CD4-positive, alpha-beta T cell treated with Interferon gamma for 1 hour (primary cell): ENCODE results near the gene DPPA4.
"Not testable (repeated sequence)": the region's sequence is repeated elsewhere in the genome, so short reads cannot be mapped to it uniquely, and the experiment has no call there.

Experiments used
- DNase-seq: peaks from one replicate; pipeline ENCODE4 v3.0.0-alpha.2; 2020

The DPPA4 gene

DNA sequence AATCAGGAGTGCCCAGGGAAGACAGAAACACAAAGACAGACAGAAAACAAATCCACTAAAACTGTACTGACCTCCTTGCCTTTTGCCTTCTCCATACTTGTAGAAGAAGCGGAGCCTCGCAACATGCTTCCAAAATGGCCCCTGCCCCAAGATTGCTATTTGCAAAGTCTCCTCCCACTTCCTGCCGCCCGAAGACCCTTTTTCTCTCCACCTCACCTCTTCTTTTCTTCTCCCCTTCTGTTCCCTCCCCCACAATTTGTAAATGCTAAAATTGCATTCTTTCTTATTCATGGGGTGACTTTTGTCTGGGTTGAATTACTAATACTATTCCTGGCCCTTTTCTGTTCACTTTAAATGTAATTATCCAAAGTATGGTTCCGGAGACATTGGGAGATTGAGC, at the start of gene DPPA4:
Gene DPPA4 (minus strand): TSS at position 154 of the 400 bp plus-strand sequence. CDS start 29 bp downstream, at position 125.
- DNase-seq = no peak

GRCh38 chr3:109385442-109386318, 48.3 kb upstream of the DPPA4 start:
- no peak for DNase-seq

DNA sequence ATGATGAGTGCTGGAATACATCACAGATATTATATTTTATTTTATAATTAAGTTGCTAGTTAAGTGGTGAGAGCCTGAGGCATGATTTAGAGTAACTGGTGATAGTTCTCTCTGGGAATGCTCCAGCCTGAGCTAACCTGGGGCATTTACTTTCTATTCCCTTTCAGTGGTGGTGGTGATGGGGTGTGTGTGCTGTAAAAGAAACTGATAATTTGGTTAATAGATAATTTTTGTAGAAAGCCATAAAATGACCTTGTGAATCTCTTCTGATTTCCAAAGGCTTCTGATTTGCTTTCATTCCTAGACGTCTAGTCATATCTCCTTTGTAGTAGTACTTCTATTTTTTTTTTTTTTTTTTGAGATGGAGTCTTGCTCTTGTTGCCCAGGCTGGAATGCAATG, 46.8 kb upstream of the DPPA4 start:
- DNase-seq = no peak

DNA sequence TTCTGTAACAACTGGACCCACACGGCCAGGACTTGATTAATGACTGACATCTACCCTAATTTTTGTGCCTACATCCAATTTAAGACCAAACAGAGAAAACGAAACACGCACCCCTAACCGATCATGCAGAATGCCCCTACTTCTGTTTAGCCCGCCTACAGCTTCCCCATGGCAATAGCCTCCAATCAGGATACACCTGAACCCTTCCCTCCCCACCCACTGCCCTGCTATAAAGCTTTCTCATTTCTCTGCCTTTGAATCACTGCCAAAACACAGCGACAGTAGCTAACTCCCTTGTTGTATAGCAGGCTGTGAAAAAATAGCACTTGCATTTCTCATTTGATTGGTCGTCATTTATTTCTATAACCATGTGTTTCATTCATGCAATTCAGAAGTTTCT, 45.2 kb upstream of the DPPA4 start:
- no peak for DNase-seq

DNA sequence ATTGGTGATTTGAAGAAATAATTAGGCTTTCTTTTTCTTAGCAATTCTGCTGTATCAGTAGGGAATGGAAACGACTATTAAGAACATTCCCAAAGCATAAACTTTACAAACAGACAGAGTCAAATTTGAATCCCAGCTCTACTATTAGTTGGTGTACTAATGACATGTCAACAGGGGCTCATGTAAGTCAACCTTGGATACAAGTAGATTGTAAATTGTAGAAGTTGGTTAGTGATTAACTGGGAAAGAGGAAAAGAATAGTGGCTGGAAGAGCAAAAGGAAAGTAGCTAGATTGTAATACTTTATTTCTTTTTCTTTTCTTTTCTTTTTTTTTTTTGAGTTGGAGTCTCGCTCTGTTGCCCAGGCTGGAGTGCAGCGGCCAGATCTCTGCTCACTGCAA, 38.6 kb upstream of the DPPA4 start:
- no peak for DNase-seq

GRCh38 chr3:109374434-109374833, 37.1 kb upstream of the DPPA4 start:
- not testable (repeated sequence) for DNase-seq

DNA sequence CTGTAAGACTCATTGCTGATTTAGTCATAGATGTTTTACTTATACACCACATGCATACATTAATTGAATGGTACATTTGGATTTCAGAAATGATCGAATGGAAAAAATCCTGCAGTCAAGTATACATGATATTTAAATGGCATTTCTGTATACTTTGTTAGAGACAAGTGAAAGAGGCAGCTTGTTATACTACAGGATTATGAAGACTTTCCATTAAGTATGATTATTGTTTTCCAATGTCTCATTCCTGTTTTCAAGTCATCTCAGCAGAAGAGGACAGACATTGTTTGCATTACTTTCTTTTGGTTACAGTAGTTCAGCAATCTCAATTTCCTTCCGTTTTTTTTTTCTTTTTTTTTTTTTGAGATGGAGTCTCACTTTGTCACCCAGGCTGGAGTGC, 36.6 kb upstream of the DPPA4 start:
- DNase-seq = no peak

DNA sequence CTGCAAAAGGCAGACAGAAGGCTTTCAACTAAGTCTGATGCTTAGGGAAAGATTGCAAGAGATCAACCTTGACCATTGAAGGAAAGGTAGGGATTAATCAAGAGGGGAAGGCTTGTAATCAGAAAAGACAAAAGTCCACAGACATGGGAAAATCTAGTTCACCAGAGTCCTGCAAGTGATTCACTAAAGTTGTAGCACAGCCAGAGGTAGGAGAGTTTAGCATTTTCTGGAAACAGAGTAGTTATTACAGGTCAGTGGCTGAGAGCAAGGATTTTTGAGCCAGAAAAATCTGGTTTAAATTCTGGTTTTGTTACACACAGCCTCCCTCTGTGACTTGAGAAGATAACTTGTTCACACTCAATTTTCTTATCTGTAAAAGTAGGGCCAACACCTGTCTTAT, 35.3 kb upstream of the DPPA4 start:
- DNase-seq = no peak

- DNase-seq = no peak
Observed at GRCh38 chr3:109369510-109369909, 32.2 kb upstream of the DPPA4 start.

DNA sequence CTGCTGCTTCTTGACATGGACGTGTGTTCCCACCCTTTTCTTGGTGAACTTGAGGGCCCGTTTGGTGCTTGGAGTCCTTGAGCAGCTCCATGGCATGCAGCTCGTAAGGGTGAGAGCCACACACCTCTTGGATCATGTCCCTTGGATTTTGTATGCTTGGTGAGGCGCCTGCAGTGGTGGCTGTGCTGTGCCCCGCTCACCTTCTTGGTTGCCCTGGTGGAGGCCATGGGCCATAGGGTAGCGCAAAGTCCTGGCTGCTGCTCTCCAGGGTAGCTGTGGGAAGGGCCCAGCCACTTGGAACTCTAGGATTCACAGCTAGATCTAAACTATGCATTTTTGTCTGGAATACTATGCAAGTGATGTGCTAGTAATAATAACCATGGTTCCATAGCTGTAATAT, 26.7 kb upstream of the DPPA4 start:
- no peak for DNase-seq

DNA sequence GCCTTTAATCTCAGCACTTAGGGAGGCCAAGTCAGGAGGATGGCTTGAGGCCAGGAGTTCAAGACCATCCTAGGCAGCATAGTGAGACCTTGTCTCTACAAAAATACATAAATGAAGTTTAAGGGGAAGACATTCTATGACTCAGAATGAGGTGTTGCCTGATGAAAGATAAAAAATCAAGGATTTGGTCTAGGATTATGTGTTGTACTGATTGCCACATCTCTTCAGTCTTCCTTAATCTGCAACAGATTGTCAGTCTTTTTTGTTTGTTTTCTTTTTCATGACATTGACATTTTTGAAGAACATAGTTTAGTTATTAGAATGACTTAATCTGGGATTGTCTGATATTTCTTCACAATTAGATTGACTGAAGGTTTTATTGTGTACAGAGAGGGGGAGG, 26.3 kb upstream of the DPPA4 start:
- no peak for DNase-seq

- no peak for DNase-seq
Observed at GRCh38 chr3:109362823-109363222, 25.5 kb upstream of the DPPA4 start.

DNA sequence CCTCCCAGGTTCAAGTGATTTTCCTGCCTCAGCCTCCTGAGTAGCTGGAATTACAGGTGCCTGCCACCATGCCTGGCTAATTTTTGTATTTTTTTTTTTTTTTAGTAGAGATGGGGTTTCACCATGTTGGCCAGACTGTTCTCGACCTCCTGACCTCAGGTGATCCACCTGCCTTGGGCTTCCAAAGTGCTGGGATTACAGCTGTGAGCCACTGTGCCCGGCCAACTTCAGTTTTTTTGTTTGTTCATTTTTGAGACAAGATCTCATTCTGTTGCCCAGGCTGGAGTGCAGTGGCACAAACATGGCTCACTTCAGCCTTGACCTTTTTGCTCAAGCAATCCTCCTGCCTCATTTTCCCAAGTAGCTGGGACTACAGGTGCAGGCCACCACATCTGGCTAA, 21.5 kb upstream of the DPPA4 start:
- DNase-seq = not testable (repeated sequence)

DNA sequence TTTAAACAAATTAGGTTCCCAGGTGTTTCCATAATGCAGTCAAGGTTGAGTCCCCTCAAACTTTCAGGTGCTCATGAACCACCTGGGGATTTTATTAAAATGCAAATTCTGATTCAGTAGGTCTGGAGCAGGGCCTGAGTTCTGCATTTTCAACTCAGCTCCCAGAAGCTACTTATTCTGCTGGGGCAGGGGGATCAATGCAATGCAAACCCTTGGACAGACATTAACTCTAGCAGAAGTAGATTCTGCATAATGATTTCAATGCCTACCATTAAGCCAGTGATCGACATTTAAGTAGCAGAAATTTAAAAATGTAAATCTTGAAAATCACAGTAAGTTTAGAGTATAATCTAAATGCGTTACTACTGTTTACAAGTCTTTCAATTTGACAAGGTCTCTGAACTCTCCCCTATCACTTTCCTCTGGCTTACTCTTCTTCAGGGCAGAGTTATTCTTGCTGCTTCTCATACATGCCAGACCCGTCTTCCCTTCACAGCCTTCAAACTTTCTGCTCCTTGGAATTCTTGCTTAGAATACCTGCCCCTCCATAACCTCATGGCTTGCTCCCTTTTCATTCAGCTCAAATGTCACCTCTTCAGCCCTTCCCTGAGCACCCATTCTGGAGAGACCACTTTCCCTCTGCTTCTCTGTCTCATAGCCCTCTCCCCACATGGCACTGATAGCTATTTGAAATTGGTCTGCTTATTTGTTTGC, 19.3 kb upstream of the DPPA4 start:
- no peak for DNase-seq

DNA sequence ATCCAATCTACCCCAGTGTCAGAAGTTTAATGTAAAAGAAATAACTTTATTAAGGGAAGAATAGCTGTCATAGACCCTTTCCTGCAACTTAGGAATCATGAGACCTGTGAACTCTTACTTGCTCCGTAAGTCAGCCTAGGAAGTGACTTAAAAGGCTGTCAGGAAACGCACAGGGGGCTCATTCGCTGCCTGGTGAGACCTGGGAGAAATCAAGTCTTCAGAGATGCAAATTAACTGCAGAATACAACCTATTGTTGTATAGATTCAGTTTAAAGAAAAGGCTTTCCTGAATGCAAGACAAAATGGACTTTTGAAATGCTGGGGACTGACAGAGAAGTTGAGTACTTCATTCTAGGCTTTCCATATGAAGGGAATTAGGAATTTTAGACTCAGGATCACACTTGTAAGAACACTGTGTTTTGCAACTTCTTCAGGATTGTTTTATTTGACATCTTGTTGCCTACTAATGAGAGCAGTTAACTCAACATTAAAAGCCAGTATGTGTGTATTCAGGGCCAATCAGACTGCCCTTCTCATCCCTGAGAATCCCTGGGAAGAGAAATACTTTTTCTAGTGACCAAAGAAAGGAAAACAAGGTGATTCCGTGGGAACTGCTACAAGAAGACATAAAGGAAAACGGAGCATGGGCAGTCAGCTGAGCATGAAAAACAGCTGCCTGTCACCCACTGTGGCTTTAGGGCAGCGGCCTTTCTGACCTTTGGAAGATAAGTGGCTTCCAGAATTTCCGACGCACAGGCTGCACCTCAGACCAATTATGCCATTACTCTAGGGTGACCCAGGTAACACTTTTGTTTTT, 18.5 kb upstream of the DPPA4 start:
- no peak for DNase-seq

- DNase-seq = no peak
Observed at GRCh38 chr3:109353057-109353456, 15.7 kb upstream of the DPPA4 start.

GRCh38 chr3:109351231-109351630, 13.9 kb upstream of the DPPA4 start:
- no peak for DNase-seq

- DNase-seq = no peak
Observed at GRCh38 chr3:109346770-109347295, 9.5 kb upstream of the DPPA4 start.

- DNase-seq = no peak
Observed at GRCh38 chr3:109346099-109346498, 8.8 kb upstream of the DPPA4 start.

DNA sequence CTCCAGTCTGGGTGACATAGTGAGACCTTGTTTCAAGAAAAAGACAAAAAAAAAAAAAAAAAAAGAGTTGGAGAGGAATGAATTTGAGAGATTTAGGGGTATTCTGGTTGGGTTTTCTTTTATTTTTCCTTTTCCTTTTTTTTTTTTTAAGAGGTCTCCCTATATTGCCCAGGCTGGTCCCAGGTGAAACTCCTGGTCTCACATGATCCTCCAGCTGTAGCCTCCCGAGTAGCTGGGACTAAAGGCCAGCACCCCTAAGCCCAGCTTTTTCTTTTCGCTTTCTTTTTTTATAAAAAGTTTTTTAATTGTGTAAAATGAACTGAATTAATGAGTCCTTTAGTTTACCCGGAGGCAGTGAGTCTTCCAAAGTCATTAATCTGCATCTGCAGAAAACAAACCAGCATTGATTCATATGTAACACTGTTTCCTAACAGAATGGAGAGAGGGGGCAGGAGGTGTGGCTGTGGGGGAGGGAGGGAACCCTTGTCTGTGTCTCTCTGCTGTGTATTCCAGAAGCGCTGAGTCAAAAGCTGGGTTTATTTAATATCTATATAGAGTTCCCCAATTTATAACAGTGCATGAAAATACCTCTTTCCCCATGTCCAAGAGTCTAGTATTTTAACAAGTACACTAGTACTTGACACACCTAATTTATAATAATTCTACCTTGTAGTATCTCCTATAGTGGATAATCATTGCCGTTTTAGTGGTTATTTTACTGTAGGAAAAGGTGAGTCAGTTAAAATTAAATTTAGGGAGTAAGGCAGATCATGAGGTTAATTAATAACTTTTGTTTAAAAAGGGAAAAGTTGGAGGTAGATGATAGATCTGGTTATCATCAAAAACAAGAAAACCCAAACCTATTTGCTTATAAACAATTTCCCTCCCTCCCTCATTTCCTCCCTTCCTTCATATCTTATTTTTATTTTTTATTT, 2.6 kb upstream of the DPPA4 start:
- DNase-seq = no peak

GRCh38 chr3:109339197-109339596, 1.9 kb upstream of the DPPA4 start:
- DNase-seq = no peak

GRCh38 chr3:109338322-109338721, 976 bp upstream of the DPPA4 start:
- no peak for DNase-seq
